IgD-negative memory B cell (primary cell): ENCODE results near the gene KCNH2. TPM values are rescaled to one million over a fixed set of nuclear protein-coding genes. Genes with fewer than 3 reads are reported as not detected.
A peak's percentile ranks its signal among the peaks of the same experiment; 100 is the strongest.

Experiments used
- H3K27ac Mint-ChIP-seq, 3 donors: one replicate each; pipeline ENCODE4 v1.8.0; 2020 to 2022; ENCODE audit warnings: mild to moderate bottlenecking in 3 of 3, mixed read lengths in 3 of 3, moderate library complexity in 1 of 3
- H3K27me3 Mint-ChIP-seq: one replicate; pipeline ENCODE4 v1.8.0; 2021; ENCODE audit warnings: mixed read lengths
- H3K36me3 Mint-ChIP-seq: one replicate; pipeline ENCODE4 v1.8.0; 2020; ENCODE audit warnings: mild to moderate bottlenecking, mixed read lengths
- H3K4me1 Mint-ChIP-seq, 3 donors: one replicate each; pipeline ENCODE4 v1.8.0; 2020 to 2022; ENCODE audit warnings: mixed read lengths in 3 of 3, mild to moderate bottlenecking in 1 of 3
- H3K4me3 Mint-ChIP-seq, 4 donors: one replicate each; pipeline ENCODE4 v1.8.0; 2020 to 2022; ENCODE audit warnings: mild to moderate bottlenecking in 4 of 4, mixed read lengths in 4 of 4, moderate library complexity in 3 of 4
- H3K9me3 Mint-ChIP-seq, 3 donors: one replicate each; pipeline ENCODE4 v1.8.0; 2020 to 2021; ENCODE audit warnings: mixed read lengths in 3 of 3, mild to moderate bottlenecking in 1 of 3
- polyA plus RNA-seq: library from polyadenylated mRNA; unstranded; fragments of 300-500 nt; fragmentation: Illumina TruSeq; gene quantifications from one replicate; pipeline ENCODE4 v1.2.3, GENCODE V29; 2021

KCNH2 gene
- polyA plus RNA-seq, 1 donor from 2014 or later: 2.5 TPM

DNA sequence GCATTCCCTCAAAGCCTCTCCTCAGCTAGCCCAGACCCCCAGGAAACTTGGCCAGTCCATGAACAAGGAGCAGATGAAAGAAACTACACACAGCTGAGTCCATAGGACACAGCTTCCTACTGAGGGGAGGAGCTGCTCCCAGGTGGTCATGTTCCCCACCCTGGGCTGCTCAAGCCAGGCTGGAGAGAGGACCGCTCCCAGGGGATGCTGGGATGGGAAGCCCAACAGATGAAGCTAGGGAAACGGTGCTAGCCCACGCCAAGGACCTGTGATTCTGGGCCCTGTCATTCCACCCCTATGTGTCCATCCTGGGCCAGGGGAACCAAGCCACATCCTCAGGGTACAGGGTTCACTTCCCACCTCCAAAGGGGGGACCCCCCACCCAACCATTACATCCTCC is 19.0 kb downstream of the KCNH2 start:
- peaks cover 0 to 1% (median 0%) of the 10 kb centered on the region in 3 donors for H3K9me3 Mint-ChIP-seq
- H3K36me3 Mint-ChIP-seq: peaks cover 5% of the 10 kb centered on the region
- no peak overlapping the region for H3K27ac Mint-ChIP-seq
- H3K4me3 Mint-ChIP-seq: no peak overlapping the region
- H3K27me3 Mint-ChIP-seq: peaks cover 38% of the 10 kb centered on the region
- peaks cover 0 to 4% (median 0%) of the 10 kb centered on the region in 3 donors for H3K4me1 Mint-ChIP-seq

- Mint-ChIP-seq H3K9me3 (peaks cover 0 to 1% (median 0%) of the 10 kb centered on the region in 3 donors), H3K36me3 (peaks cover 5% of the 10 kb centered on the region), H3K27me3 (peaks cover 37% of the 10 kb centered on the region), H3K27ac (no peak overlapping the region), H3K4me1 (peaks cover 0 to 4% (median 0%) of the 10 kb centered on the region in 3 donors), H3K4me3 (no peak overlapping the region)
Measured at GRCh38 chr7:150958597-150958996, 19.5 kb downstream of the KCNH2 start.

DNA sequence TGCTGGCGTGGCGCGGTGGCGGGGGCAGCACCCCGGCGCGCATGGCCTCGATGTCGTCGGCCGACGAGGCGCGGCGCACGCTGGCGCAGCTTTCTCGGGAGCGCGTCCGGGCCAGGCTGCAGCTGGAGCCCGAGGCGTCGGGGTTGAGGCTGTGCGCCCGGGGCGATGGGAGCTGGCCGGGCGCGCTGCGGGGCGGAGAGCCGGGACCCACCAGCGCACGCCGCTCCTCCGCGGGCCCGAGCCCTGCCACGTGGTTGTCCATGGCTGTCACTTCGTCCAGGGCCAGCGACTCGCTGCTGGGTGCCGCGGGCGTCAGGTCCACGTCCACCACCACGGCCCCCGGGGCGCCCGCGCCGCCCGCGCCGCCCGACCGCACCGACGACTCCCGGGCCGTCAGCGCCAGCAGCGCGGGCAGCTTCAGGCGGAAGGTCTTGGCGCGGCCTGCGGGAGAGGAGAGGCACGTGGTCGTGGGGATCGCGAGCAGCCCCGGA is 20.0 kb downstream of the KCNH2 start:
- Mint-ChIP-seq H3K9me3 (peaks cover 0 to 1% (median 0%) of the 10 kb centered on the region in 3 donors), H3K36me3 (peaks cover 5% of the 10 kb centered on the region), H3K27me3 (peaks cover 35% of the 10 kb centered on the region), H3K27ac (no peak overlapping the region), H3K4me3 (no peak overlapping the region), H3K4me1 (peaks cover 0 to 4% (median 0%) of the 10 kb centered on the region in 3 donors)

- Mint-ChIP-seq H3K4me1 (peaks cover 0 to 2% (median 0%) of the 10 kb centered on the region in 3 donors), H3K4me3 (no peak overlapping the region), H3K36me3 (peaks cover 5% of the 10 kb centered on the region), H3K27me3 (peaks cover 34% of the 10 kb centered on the region), H3K27ac (no peak overlapping the region), H3K9me3 (peaks cover 0 to 1% (median 0%) of the 10 kb centered on the region in 3 donors)
Measured at GRCh38 chr7:150957133-150958020, 20.7 kb downstream of the KCNH2 start.

- Mint-ChIP-seq H3K36me3 (peaks cover 5% of the 10 kb centered on the region), H3K9me3 (peaks cover 0 to 1% (median 0%) of the 10 kb centered on the region in 3 donors), H3K27me3 (peaks cover 32% of the 10 kb centered on the region), H3K4me1 (peaks cover 0 to 2% (median 0%) of the 10 kb centered on the region in 3 donors), H3K27ac (peak overlapping the region in 1 of 3 donors; percentile 53), H3K4me3 (no peak overlapping the region)
Measured at GRCh38 chr7:150956395-150957132, 21.6 kb downstream of the KCNH2 start.

GRCh38 chr7:150955519-150956394 is 22.4 kb downstream of the KCNH2 start:
- H3K4me3 Mint-ChIP-seq: no peak overlapping the region
- H3K4me1 Mint-ChIP-seq: peaks cover 0 to 2% (median 0%) of the 10 kb centered on the region in 3 donors
- peak overlapping the region in 1 of 3 donors; percentile 53 for H3K27ac Mint-ChIP-seq
- peaks cover 0 to 1% (median 0%) of the 10 kb centered on the region in 3 donors for H3K9me3 Mint-ChIP-seq
- peaks cover 5% of the 10 kb centered on the region for H3K36me3 Mint-ChIP-seq
- H3K27me3 Mint-ChIP-seq: peaks cover 30% of the 10 kb centered on the region

GRCh38 chr7:150954986-150955518 is 23.1 kb downstream of the KCNH2 start:
- no peak overlapping the region for H3K4me3 Mint-ChIP-seq
- H3K4me1 Mint-ChIP-seq: peaks cover 0 to 2% (median 0%) of the 10 kb centered on the region in 3 donors
- H3K27me3 Mint-ChIP-seq: peaks cover 30% of the 10 kb centered on the region
- H3K36me3 Mint-ChIP-seq: peaks cover 5% of the 10 kb centered on the region
- H3K9me3 Mint-ChIP-seq: peaks cover 0 to 1% (median 0%) of the 10 kb centered on the region in 3 donors
- no peak overlapping the region for H3K27ac Mint-ChIP-seq

DNA sequence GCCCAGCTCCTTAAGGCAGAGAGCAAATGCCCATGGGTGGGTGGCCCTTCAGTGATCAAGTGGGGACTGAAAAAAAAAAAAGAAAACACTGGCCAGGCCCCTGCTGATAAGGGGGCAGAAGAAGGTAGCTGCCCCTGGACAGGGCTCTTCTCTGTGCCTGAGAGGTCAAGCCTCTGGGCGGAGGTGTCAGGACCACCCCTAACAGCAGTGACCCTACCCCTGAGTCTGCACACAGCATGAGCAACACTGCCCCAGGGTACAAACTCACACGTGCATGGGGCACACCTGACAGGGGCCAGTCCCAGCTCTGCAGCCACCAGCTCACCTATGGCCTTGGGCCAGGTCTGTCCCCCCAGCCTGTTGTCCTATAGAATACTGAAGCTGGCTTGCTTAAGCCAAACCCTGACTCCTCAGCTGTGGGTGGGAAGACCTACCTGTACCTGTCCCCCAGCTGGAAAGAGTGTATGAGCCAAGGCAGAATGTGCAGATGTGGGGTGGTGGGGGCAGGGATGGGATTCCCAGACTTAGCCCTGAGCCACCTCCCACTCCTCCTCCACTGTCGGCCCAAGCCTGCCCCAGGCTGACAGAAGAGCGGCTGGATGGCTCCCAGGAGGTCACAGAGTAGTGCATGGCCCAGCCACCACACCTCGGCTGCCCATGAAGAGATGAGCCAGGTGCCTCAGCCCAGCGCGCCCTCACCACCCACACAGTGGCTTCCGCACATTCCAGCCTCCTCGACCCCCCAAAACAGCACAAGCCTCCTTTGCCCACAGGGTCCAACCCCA is 23.7 kb downstream of the KCNH2 start:
- peaks cover 0 to 2% (median 0%) of the 10 kb centered on the region in 3 donors for H3K4me1 Mint-ChIP-seq
- no peak overlapping the region for H3K27ac Mint-ChIP-seq
- peaks cover 0 to 1% (median 0%) of the 10 kb centered on the region in 3 donors for H3K9me3 Mint-ChIP-seq
- peaks cover 5% of the 10 kb centered on the region for H3K36me3 Mint-ChIP-seq
- H3K27me3 Mint-ChIP-seq: peaks cover 26% of the 10 kb centered on the region
- no peak overlapping the region for H3K4me3 Mint-ChIP-seq

- Mint-ChIP-seq H3K27ac (no peak overlapping the region), H3K4me3 (no peak overlapping the region), H3K27me3 (peaks cover 17% of the 10 kb centered on the region), H3K4me1 (no peaks in the 10 kb centered on the region), H3K36me3 (peaks cover 5% of the 10 kb centered on the region), H3K9me3 (peaks cover 0 to 1% (median 0%) of the 10 kb centered on the region in 3 donors)
Measured at GRCh38 chr7:150953061-150953997, 24.8 kb downstream of the KCNH2 start.

GRCh38 chr7:150952331-150953050 is 25.6 kb downstream of the KCNH2 start:
- H3K9me3 Mint-ChIP-seq: peaks cover 0 to 1% (median 0%) of the 10 kb centered on the region in 3 donors
- H3K4me3 Mint-ChIP-seq: no peak overlapping the region
- peaks cover 17% of the 10 kb centered on the region for H3K27me3 Mint-ChIP-seq
- H3K27ac Mint-ChIP-seq: no peak overlapping the region
- H3K4me1 Mint-ChIP-seq: no peaks in the 10 kb centered on the region
- H3K36me3 Mint-ChIP-seq: peaks cover 5% of the 10 kb centered on the region

DNA sequence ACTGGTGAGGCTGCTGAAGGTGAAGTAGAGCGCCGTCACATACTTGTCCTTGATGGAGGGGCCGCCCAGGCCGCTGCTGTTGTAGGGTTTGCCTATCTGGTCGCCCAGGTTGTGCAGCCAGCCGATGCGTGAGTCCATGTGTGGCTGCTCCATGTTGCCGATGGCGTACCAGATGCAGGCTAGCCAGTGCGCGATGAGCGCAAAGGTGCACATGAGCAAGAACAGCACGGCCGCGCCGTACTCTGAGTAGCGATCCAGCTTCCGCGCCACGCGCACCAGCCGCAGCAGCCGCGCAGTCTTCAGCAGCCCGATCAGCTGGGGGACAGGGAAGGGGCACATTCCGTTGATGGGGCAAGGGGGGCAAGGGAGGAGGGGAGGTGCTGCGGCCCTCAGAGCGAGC is 26.6 kb downstream of the KCNH2 start:
- no peaks in the 10 kb centered on the region for H3K36me3 Mint-ChIP-seq
- H3K4me1 Mint-ChIP-seq: no peaks in the 10 kb centered on the region
- H3K4me3 Mint-ChIP-seq: no peak overlapping the region
- H3K9me3 Mint-ChIP-seq: no peaks in the 10 kb centered on the region
- peaks cover 9% of the 10 kb centered on the region for H3K27me3 Mint-ChIP-seq
- no peak overlapping the region for H3K27ac Mint-ChIP-seq

- no peak overlapping the region for H3K27ac Mint-ChIP-seq
Measured at GRCh38 chr7:150951181-150951520, 27.0 kb downstream of the KCNH2 start.

More at GRCh38 chr7:150951181-150951520, 27.0 kb downstream of the KCNH2 start:
- no peaks in the 10 kb centered on the region for H3K4me1 Mint-ChIP-seq
- H3K27me3 Mint-ChIP-seq: peaks cover 8% of the 10 kb centered on the region
- no peaks in the 10 kb centered on the region for H3K9me3 Mint-ChIP-seq
- H3K36me3 Mint-ChIP-seq: no peaks in the 10 kb centered on the region
- H3K4me3 Mint-ChIP-seq: no peak overlapping the region
